K562 (cell line): ENCODE measurements around the gene PHAX. TPM values are rescaled to one million over a fixed set of nuclear protein-coding genes. Genes with fewer than 3 reads are reported as not detected.
"Not testable (repeated sequence)": the region's sequence is repeated elsewhere in the genome, so short reads cannot be mapped to it uniquely, and the experiment has no call there.

Experiments
- ATAC-seq: fragments of 200-7000 bp; cut with Tn5 transposase; 3 replicates; pipeline ENCODE4 v1.9.1; 2020; ENCODE audit warnings: moderate library complexity
- BruUV-seq: library from RNA; stranded (reverse); fragments of 400-500 nt; replicated peaks from 2 replicates; lab custom pipeline; 2021; lab: Mats Ljungman, UMichigan
- CTCF ChIA-PET: fragments of 300-600 bp; formaldehyde crosslinking; extraction: SDS; loops from one replicate; lab custom pipeline; 2021; ENCODE audit warnings: low intra/inter-chr PET ratio; lab: Yijun Ruan, JAX
- POLR2A ChIA-PET: fragments of 300-600, 350-650 bp; sonication (Branson Sonifier 250); formaldehyde crosslinking; extraction: SDS; loops from one replicate; lab custom pipeline; 2021; ENCODE audit warnings: antibody characterized with exemption, inconsistent platforms; lab: Yijun Ruan, JAX
- DNase-seq, 4 experiments: peaks; one replicate each; pipeline versions ENCODE4 v3.0.0 to v3.0.0-alpha.2; 2011 to 2018; ENCODE audit warnings: low spot score in 3 of 4, mixed read lengths in 3 of 4; ENCODE audit errors: extremely low read depth in 1 of 4
- FAIRE-seq: peaks from 2 replicates; lab custom pipeline; 2011; peaks lifted over from hg19 to GRCh38; lab: Jason Lieb, UNC
- H2AFZ ChIP-seq: 2 replicates; pipeline ENCODE4 v1.6.0; 2011; ENCODE audit warnings: low read depth, low read length, control low read depth, inconsistent platforms
- H3K27ac ChIP-seq: fragments of 200-600 bp; 3 replicates; pipeline ENCODE4 v1.8.0; 2011; ENCODE audit warnings: low read depth, mild to moderate bottlenecking, control low read depth, inconsistent platforms, low read length, moderate library complexity, mixed read lengths; ENCODE audit errors: extremely low read depth
- H3K27me3 ChIP-seq, 2 experiments: fragments of 300-600 bp in 1 of 2; 2 replicates in 1 of 2; 3 replicates in 1 of 2; pipeline versions ENCODE4 v1.6.0 to v1.8.0; 2011; ENCODE audit warnings: inconsistent platforms in 2 of 2, low read length in 2 of 2, mild to moderate bottlenecking in 1 of 2, mixed read lengths in 1 of 2, moderate library complexity in 1 of 2; ENCODE audit not compliant: control insufficient read depth in 2 of 2, insufficient read depth in 2 of 2
- H3K36me3 ChIP-seq: fragments of 300-600 bp; 3 replicates; pipeline ENCODE4 v1.8.0; 2011; ENCODE audit warnings: mild to moderate bottlenecking, low read length, inconsistent platforms; ENCODE audit not compliant: control insufficient read depth, insufficient read depth
- H3K4me1 ChIP-seq, 2 experiments: fragments of 200-600 bp in 1 of 2; replicated peaks in 1 of 2; 2 replicates in 1 of 2; 3 replicates in 1 of 2; pipeline versions ENCODE4 v1.5.1 to v1.8.0; 2011; ENCODE audit warnings: inconsistent platforms in 2 of 2, low read length in 2 of 2, mild to moderate bottlenecking in 1 of 2, mixed read lengths in 1 of 2, moderate library complexity in 1 of 2; ENCODE audit not compliant: control insufficient read depth in 2 of 2, insufficient read depth in 2 of 2
- H3K4me2 ChIP-seq: 2 replicates; pipeline ENCODE4 v1.6.1; 2011; ENCODE audit warnings: low read length, control low read depth, inconsistent platforms, mixed read lengths; ENCODE audit not compliant: insufficient read depth
- H3K4me3 ChIP-seq: fragments of 200-600 bp; sonication (generic), shearing (Covaris generic); 2 replicates; pipeline ENCODE4 v1.5.1; 2016; ENCODE audit warnings: control low read depth, inconsistent platforms
- H3K79me2 ChIP-seq: fragments of 200-600 bp; 3 replicates; pipeline ENCODE4 v1.8.0; 2011; ENCODE audit warnings: low read length, inconsistent platforms; ENCODE audit not compliant: control insufficient read depth, insufficient read depth
- H3K9ac ChIP-seq, 2 experiments: 2 replicates each; pipeline versions ENCODE4 v1.6.0 to v1.6.1; 2011; ENCODE audit warnings: low read depth in 2 of 2, low read length in 2 of 2, control low read depth in 1 of 2, inconsistent platforms in 1 of 2, mild to moderate bottlenecking in 1 of 2, mixed read lengths in 1 of 2; ENCODE audit not compliant: insufficient read depth in 1 of 2
- H3K9me1 ChIP-seq: one replicate; pipeline ENCODE4 v1.6.0; 2011; ENCODE audit warnings: inconsistent platforms, mild to moderate bottlenecking, low read length, moderate library complexity; ENCODE audit not compliant: control insufficient read depth, insufficient read depth
- H3K9me3 ChIP-seq: replicated peaks from 2 replicates; pipeline ENCODE4 v1.5.1; 2011; ENCODE audit warnings: low read depth, low read length, inconsistent platforms; ENCODE audit not compliant: control insufficient read depth, insufficient read depth
- H4K20me1 ChIP-seq: replicated peaks from 2 replicates; pipeline ENCODE4 v1.6.1; 2011; ENCODE audit warnings: low read length, inconsistent platforms, mixed read lengths; ENCODE audit not compliant: control insufficient read depth, insufficient read depth
- HNRNPH1 ChIP-seq: fragments of 200-400 bp; formaldehyde crosslinking; optimal IDR thresholded peaks from 2 replicates; pipeline ENCODE3; 2017; ENCODE audit warnings: low read depth, mild to moderate bottlenecking, low read length, moderate library complexity
- HOXB6 ChIP-seq: fragments of 250-450 bp; sonication (Bioruptor Pico); IDR thresholded peaks from 2 replicates; pipeline ENCODE4 v1.5.1; 2022; ENCODE audit warnings: mild to moderate bottlenecking, borderline replicate concordance
- KDM5B ChIP-seq: fragments of 200-600 bp; sonication (generic); IDR thresholded peaks from 2 replicates; pipeline ENCODE4 v1.6.1; 2012; ENCODE audit warnings: low read depth, mild to moderate bottlenecking, moderate library complexity, low read length, control low read depth, inconsistent platforms; ENCODE audit not compliant: insufficient replicate concordance
- SRSF9 ChIP-seq: fragments of 200-400 bp; formaldehyde crosslinking; IDR thresholded peaks from 2 replicates; pipeline ENCODE4 v1.6.1; 2017; ENCODE audit warnings: low read depth, low read length, borderline replicate concordance
- TRIM24 ChIP-seq, 2 experiments: fragments of 450-650 bp; IDR thresholded peaks; 2 replicates each; pipeline ENCODE4 v1.6.1; 2016
- ZNF644 ChIP-seq: fragments of 200-800 bp; sonication (Bioruptor generic); IDR thresholded peaks from 2 replicates; pipeline ENCODE4 v1.6.1; 2016; ENCODE audit warnings: low read depth, missing genetic modification characterization, missing compliant biosample characterization
- WGBS: fragments of 100-300 bp; shearing (Covaris generic); methylation state at CpG from one replicate; pipeline ENCODE4 v1.1.6; 2016; ENCODE audit warnings: low coverage, mixed read lengths; ENCODE audit not compliant: insufficient coverage; ENCODE audit errors: missing lambda C conversion rate; 5-methylcytosine and 5-hydroxymethylcytosine counted together
- in situ Hi-C: fragments of 300-500 bp; cut with MboI; formaldehyde crosslinking; loops from 4 replicates; pipeline ENCODE4 v1.15.0; 2018; ENCODE audit warnings: inconsistent platforms, mixed read lengths
- intact Hi-C: fragments of 100-400 bp; cut with micrococcal nuclease; formaldehyde crosslinking; loops from 2 replicates; pipeline ENCODE4 v1.14.2; 2022
- polyA plus RNA-seq, 8 experiments: library from polyadenylated mRNA; depleted of rRNA in 4 of 8; stranded (reverse) in 5 of 8; unstranded in 3 of 8; fragments of >200 nt; fragmentation: Nextera tagmentation in 2 of 8; fragmentation: Illumina TruSeq in 1 of 8; extraction: Ambion mirVana in 2 of 8; extraction: Trizol in 1 of 8; gene quantifications; 2 replicates each; pipeline versions ENCODE4 v1.2.1 to v1.2.3, GENCODE V29; 2011 to 2014; ENCODE audit warnings: inconsistent platforms in 1 of 8, missing spikeins in 1 of 8
- total RNA-seq, 7 experiments: library from RNA; depleted of rRNA in 6 of 7; stranded (reverse); fragments of >200 nt in 6 of 7; fragmentation: Illumina TruSeq in 2 of 7; extraction: Trizol in 2 of 7; gene quantifications; 2 replicates each; pipeline versions ENCODE4 v1.2.1 to v1.2.3, GENCODE V29; 2011 to 2021; ENCODE audit warnings: low replicate concordance in 1 of 7
- TF ChIP-seq, protein P1 (sequence below): fragments of 250-450 bp; sonication (Bioruptor Pico); IDR thresholded peaks from 2 replicates; pipeline ENCODE4 v1.5.1; 2021; ENCODE audit warnings: mild to moderate bottlenecking

PHAX gene
- total and polyA plus RNA-seq, 9 of the 15 experiments (the other 6 are each of a cell fraction or from before 2014, with no cell fraction given) = 20.2 to 59.8 (median 43.5) TPM

DNA sequence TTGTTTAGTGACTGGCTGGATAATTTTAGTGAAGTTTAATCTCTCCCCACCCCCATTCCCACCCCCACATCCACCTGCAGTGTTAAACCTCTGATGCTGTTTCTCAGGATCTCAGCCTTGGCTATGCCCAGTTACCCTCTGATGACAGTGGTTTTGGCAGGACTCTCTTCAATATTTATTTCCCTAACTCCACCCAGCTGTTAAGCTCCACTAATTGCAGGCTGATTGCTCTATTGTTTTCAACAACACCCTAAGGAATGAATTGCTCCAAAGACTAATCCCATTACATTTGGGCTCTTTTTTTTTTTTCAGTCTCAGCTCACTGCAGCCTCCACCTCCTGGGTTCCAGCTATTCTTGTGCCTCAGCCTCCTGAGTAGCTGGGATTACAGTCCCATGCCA, 46.3 kb downstream of the PHAX start:
- FAIRE-seq = no peak
- DNase-seq = no peak
- Histone ChIP-seq H3K27me3 (no peaks in the 10 kb centered on the region; a peak in 1 of 5 replicates), H3K27ac (no peak overlapping the region), H3K4me1 (no peaks in the 10 kb centered on the region), H4K20me1 (no peaks in the 10 kb centered on the region), H3K79me2 (no peaks in the 10 kb centered on the region), H3K4me2 (no peak overlapping the region), H3K9ac (no peak overlapping the region), H3K9me1 (no peaks in the 10 kb centered on the region), H2AFZ (no peak overlapping the region), H3K4me3 (no peak overlapping the region), H3K36me3 (no peaks in the 10 kb centered on the region), H3K9me3 (0 out of 2 replicates have a peak, but pooled peaks cover 2% of the 10 kb centered on the region)
- CTCF ChIA-PET = no interaction called here
- in situ Hi-C loops = loop anchor here (10.0 to 25.0 kb wide), 2 partner anchors 302 to 665 kb away; no protein-coding TSS in a partner anchor
- TF ChIP-seq ZNF644 (tag) (no peak), HNRNPH1 (no peak), KDM5B (no peak), HOXB6 (CRISPR knock-in tag) (no peak)
- intact Hi-C loops = no loop called here
- no TSS peak for BruUV-seq
- no peak for ATAC-seq
- POLR2A ChIA-PET = interaction anchor here (1.2 kb wide), 1 partner anchor 10 kb away, joined by 3 read pairs; no protein-coding TSS in a partner anchor

DNA sequence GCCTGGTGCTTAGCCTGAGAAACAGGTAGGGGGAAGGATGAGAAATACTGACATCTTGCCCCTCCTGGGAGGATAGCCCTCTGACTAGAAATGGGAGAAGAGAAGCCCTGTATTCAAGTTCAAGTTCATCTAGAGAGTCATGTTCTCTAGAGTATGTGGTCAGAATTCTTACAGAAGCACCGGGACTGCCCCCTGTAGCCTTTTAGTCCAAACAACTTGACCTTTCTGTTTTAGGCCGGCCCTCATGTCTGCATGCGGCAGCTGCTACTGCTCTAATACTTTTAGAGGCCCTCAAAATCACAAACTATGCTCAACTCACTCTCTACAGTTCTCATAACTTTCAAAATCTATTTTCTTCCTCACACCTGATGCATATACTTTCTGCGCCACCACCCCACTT, 47.7 kb downstream of the PHAX start:
- 20% methylated on average over 4 of the region's 4 CpGs for WGBS
- H3K4me2 ChIP-seq = no peak overlapping the region
- ChIA-PET POLR2A (no interaction called here), CTCF (no interaction called here)
- in situ Hi-C loops (loop anchor here (10.0 to 25.0 kb wide), 2 partner anchors 304 to 664 kb away; no protein-coding TSS in a partner anchor), intact Hi-C loops (no loop called here)
- no peaks in the 10 kb centered on the region for H3K36me3 ChIP-seq
- H3K27ac ChIP-seq = no peak overlapping the region
- H3K9me3 ChIP-seq = 0 out of 2 replicates have a peak, but pooled peaks cover 2% of the 10 kb centered on the region
- H3K9me1 ChIP-seq = no peaks in the 10 kb centered on the region
- no peak overlapping the region for H2AFZ ChIP-seq
- ATAC-seq = no peak
- H3K4me1 ChIP-seq = no peaks in the 10 kb centered on the region
- BruUV-seq = no TSS peak
- H3K27me3 ChIP-seq = no peaks in the 10 kb centered on the region; a peak in 1 of 5 replicates
- TF ChIP-seq, protein P1, sequence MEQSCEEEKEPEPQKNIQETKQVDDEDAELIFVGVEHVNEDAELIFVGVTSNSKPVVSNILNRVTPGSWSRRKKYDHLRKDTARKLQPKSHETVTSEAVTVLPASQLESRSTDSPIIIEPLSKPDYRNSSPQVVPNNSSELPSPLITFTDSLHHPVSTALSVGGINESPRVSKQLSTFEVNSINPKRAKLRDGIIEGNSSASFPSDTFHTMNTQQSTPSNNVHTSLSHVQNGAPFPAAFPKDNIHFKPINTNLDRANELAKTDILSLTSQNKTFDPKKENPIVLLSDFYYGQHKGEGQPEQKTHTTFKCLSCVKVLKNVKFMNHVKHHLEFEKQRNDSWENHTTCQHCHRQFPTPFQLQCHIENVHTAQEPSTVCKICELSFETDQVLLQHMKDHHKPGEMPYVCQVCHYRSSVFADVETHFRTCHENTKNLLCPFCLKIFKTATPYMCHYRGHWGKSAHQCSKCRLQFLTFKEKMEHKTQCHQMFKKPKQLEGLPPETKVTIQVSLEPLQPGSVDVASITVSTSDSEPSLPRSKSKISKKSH (CRISPR knock-in tag) = no peak
- TF ChIP-seq SRSF9 (no peak), TRIM24 (IDR thresholded peaks at IDR 0.05) (no peak)
- FAIRE-seq = no peak
- H3K79me2 ChIP-seq = no peaks in the 10 kb centered on the region
- DNase-seq = no peak
- H3K4me3 ChIP-seq = no peak overlapping the region
- H3K9ac ChIP-seq = no peak overlapping the region
- no peaks in the 10 kb centered on the region for H4K20me1 ChIP-seq

DNA sequence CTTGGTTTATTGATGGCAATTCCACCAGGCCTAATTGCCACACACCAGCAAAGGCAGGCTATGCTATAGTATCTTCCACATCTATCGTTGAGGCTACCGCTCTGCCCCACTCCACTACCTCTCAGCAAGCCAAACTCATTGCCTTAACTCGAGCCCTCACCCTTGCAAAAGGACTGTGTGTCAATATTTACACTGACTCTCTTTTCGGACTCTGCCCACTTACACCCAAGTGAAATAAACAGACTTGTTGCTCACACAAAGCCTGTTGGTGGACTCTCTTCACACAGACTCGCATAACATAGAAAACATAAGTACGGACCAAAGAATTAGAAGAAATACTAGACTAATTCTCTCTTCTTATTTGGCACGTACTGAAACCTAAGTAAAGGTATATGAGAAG, 48.3 kb downstream of the PHAX start:
- H3K9me1 ChIP-seq, intact Hi-C loops, H3K9ac ChIP-seq, H3K9me3 ChIP-seq, H3K4me3 ChIP-seq, H3K79me2 ChIP-seq, BruUV-seq, H3K4me2 ChIP-seq, POLR2A ChIA-PET, H3K36me3 ChIP-seq, H3K27me3 ChIP-seq, H3K27ac ChIP-seq, H3K4me1 ChIP-seq, FAIRE-seq, DNase-seq, H4K20me1 ChIP-seq, ATAC-seq, CTCF ChIA-PET: not testable (repeated sequence)
- 10% methylated on average over 7 of the region's 7 CpGs for WGBS
- in situ Hi-C loops = loop anchor here (10.0 to 25.0 kb wide), 2 partner anchors 304 to 663 kb away; no protein-coding TSS in a partner anchor
- 0 out of 2 replicates have a peak overlapping the region, but pooled peaks have one; percentile 19 for H2AFZ ChIP-seq
